WTC11 (cell line): ENCODE data around the gene IFNAR2. TPM values are rescaled to one million over a fixed set of nuclear protein-coding genes. Genes with fewer than 3 reads are reported as not detected.

ENCODE experiments used
- ATAC-seq: fragments of 200-7000 bp; cut with Tn5 transposase; 2 replicates; pipeline ENCODE4 v1.10.0; 2021; ENCODE audit warnings: mild to moderate bottlenecking, moderate library complexity
- CTCF ChIA-PET: fragments of 300-600 bp; sonication (Branson Sonifier 250); formaldehyde crosslinking; loops from one replicate; lab custom pipeline; 2021; ENCODE audit warnings: antibody characterized with exemption; lab: Charles Lee
- POLR2A ChIA-PET: fragments of 350-600 bp; sonication (Branson Sonifier 250); formaldehyde crosslinking; loops from one replicate; lab custom pipeline; 2021; ENCODE audit warnings: antibody characterized with exemption; lab: Charles Lee
- DNase-seq: peaks from one replicate; pipeline ENCODE4 v3.0.0; 2021; ENCODE audit warnings: low spot score
- H3K27ac Mint-ChIP-seq: 2 replicates; pipeline ENCODE4 v1.8.0; 2021; ENCODE audit warnings: mixed read lengths
- H3K27me3 Mint-ChIP-seq: 2 replicates; pipeline ENCODE4 v1.8.0; 2021; ENCODE audit warnings: low read depth, mild to moderate bottlenecking, moderate library complexity, mixed read lengths
- H3K36me3 Mint-ChIP-seq: 2 replicates; pipeline ENCODE4 v1.8.0; 2021; ENCODE audit warnings: mixed read lengths
- H3K4me1 Mint-ChIP-seq: 2 replicates; pipeline ENCODE4 v1.8.0; 2022; ENCODE audit warnings: mixed read lengths
- H3K4me3 Mint-ChIP-seq: 2 replicates; pipeline ENCODE4 v1.8.0; 2021; ENCODE audit warnings: mild to moderate bottlenecking, moderate library complexity, mixed read lengths
- H3K9me3 Mint-ChIP-seq: 2 replicates; pipeline ENCODE4 v1.8.0; 2021; ENCODE audit warnings: mixed read lengths
- CBFB ChIP-seq: sonication (generic); formaldehyde crosslinking; IDR thresholded peaks from 2 replicates; pipeline ENCODE4 v1.8.1; 2022; ENCODE audit warnings: mild to moderate bottlenecking, low read depth, missing genetic modification reagents
- FOXK1 ChIP-seq: sonication (generic); formaldehyde crosslinking; IDR thresholded peaks from 2 replicates; pipeline ENCODE4 v1.8.0; 2022; ENCODE audit warnings: mild to moderate bottlenecking, moderate library complexity, missing genetic modification reagents
- FOXP1 ChIP-seq: sonication (generic); formaldehyde crosslinking; IDR thresholded peaks from 2 replicates; pipeline ENCODE4 v1.8.0; 2022; ENCODE audit warnings: missing genetic modification reagents, mild to moderate bottlenecking, moderate library complexity, borderline replicate concordance
- GTF2I ChIP-seq: fragments of 250-450 bp; sonication (Bioruptor Pico); conservative IDR thresholded peaks from 2 replicates; pipeline ENCODE4 v1.4.0; 2021; ENCODE audit warnings: mild to moderate bottlenecking
- JAZF1 ChIP-seq: fragments of 250-450 bp; sonication (Bioruptor Pico); IDR thresholded peaks from 2 replicates; pipeline ENCODE4 v1.9.0; 2021; ENCODE audit warnings: moderate library complexity, mild to moderate bottlenecking, inconsistent platforms
- MYBL2 ChIP-seq: sonication (generic); formaldehyde crosslinking; IDR thresholded peaks from 2 replicates; pipeline ENCODE4 v1.8.1; 2023; ENCODE audit warnings: mild to moderate bottlenecking, moderate library complexity, missing genetic modification reagents
- NFE2L1 ChIP-seq: sonication (generic); formaldehyde crosslinking; IDR thresholded peaks from 2 replicates; pipeline ENCODE4 v1.8.1; 2023; ENCODE audit warnings: missing genetic modification reagents
- NFYB ChIP-seq: sonication (generic); formaldehyde crosslinking; conservative IDR thresholded peaks from 2 replicates; pipeline ENCODE4 v1.8.0; 2022; ENCODE audit warnings: low read depth, missing genetic modification reagents
- NR3C1 ChIP-seq: sonication (generic); formaldehyde crosslinking; conservative IDR thresholded peaks from 2 replicates; pipeline ENCODE4 v1.8.1; 2023; ENCODE audit warnings: low read depth, mild to moderate bottlenecking, missing genetic modification reagents
- RORB ChIP-seq: fragments of 250-450 bp; sonication (Bioruptor Pico); IDR thresholded peaks from 2 replicates; pipeline ENCODE4 v1.9.0; 2021; ENCODE audit warnings: mild to moderate bottlenecking
- SP1 ChIP-seq: sonication (generic); formaldehyde crosslinking; conservative IDR thresholded peaks from 2 replicates; pipeline ENCODE4 v1.8.1; 2022; ENCODE audit warnings: missing genetic modification reagents
- ZNF263 ChIP-seq: sonication (generic); formaldehyde crosslinking; IDR thresholded peaks from 2 replicates; pipeline ENCODE4 v1.8.1; 2022; ENCODE audit warnings: low read depth, mild to moderate bottlenecking, moderate library complexity, missing genetic modification reagents
- ZNF423 ChIP-seq: fragments of 250-450 bp; sonication (Bioruptor Pico); IDR thresholded peaks from 2 replicates; pipeline ENCODE4 v2.1.2; 2022; ENCODE audit warnings: mild to moderate bottlenecking, moderate library complexity
- ZNF671 ChIP-seq: fragments of 250-450 bp; sonication (Bioruptor Pico); IDR thresholded peaks from 2 replicates; pipeline ENCODE4 v1.8.0; 2021; ENCODE audit warnings: mild to moderate bottlenecking
- total RNA-seq: library from RNA; stranded (reverse); gene quantifications from 3 replicates; pipeline ENCODE4 v1.2.3, GENCODE V29; 2021
- TF ChIP-seq, protein P1 (sequence below): sonication (generic); formaldehyde crosslinking; IDR thresholded peaks from 2 replicates; pipeline ENCODE4 v1.8.1; 2023; ENCODE audit warnings: mild to moderate bottlenecking, missing genetic modification reagents
- TF ChIP-seq, protein P2 (sequence below): sonication (generic); formaldehyde crosslinking; IDR thresholded peaks from 2 replicates; pipeline ENCODE4 v1.8.1; 2023; ENCODE audit warnings: mild to moderate bottlenecking, missing genetic modification reagents, borderline replicate concordance
- TF ChIP-seq, protein P3 (sequence below): sonication (generic); formaldehyde crosslinking; IDR thresholded peaks from 2 replicates; pipeline ENCODE4 v1.8.1; 2023; ENCODE audit warnings: mild to moderate bottlenecking, missing genetic modification reagents
- TF ChIP-seq, protein P4 (sequence below): sonication (generic); formaldehyde crosslinking; IDR thresholded peaks from 2 replicates; pipeline ENCODE4 v1.8.0; 2022; ENCODE audit warnings: mild to moderate bottlenecking, missing genetic modification reagents
- TF ChIP-seq, protein P5 (sequence below): sonication (generic); formaldehyde crosslinking; IDR thresholded peaks from 2 replicates; pipeline ENCODE4 v1.8.1; 2023; ENCODE audit warnings: mild to moderate bottlenecking, missing genetic modification reagents, moderate library complexity
- TF ChIP-seq, protein P6 (sequence below): fragments of 200-600 bp; IDR thresholded peaks from 2 replicates; pipeline ENCODE4 v1.8.0; 2022; ENCODE audit warnings: antibody characterized with exemption
- TF ChIP-seq, protein P7 (sequence below): sonication (generic); formaldehyde crosslinking; conservative IDR thresholded peaks from 2 replicates; pipeline ENCODE4 v1.8.1; 2022; ENCODE audit warnings: mild to moderate bottlenecking, missing genetic modification reagents

Gene IFNAR2
- total RNA-seq, 1 experiment from 2014 or later: 13.3 TPM

DNA sequence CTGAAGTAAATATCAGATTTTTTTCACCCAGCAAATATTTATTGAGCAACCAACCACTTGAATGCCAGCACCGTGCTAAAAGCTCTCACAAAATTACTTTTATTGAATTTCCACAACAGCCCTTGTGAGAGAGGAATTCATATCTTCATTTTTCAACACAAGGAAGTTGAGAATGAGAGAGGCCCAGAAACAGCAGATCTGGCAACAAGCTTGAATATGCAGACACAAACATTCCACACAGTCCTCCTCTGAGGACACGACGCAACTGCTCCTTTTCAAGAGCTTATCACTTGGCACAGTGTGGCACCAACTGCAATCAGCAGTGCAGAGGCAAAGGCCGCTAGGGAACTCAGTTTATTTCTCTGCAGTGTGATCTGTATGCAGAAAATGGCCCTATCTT is 32.2 kb upstream of the IFNAR2 start:
- ATAC-seq (0 out of 2 replicates have a peak, but pooled peaks have one; percentile 11), DNase-seq (no peak)
- Mint-ChIP-seq H3K4me3 (peak overlapping the region; percentile 55; the same call in 1 of the 2 replicates), H3K27ac (no peak overlapping the region), H3K4me1 (peaks cover 16% of the 10 kb centered on the region), H3K27me3 (peaks cover 4% of the 10 kb centered on the region; the same call in 1 of the 2 replicates), H3K9me3 (no peaks in the 10 kb centered on the region), H3K36me3 (no peaks in the 10 kb centered on the region)
- no peak for TF ChIP-seq RORB
- TF ChIP-seq, protein P1, sequence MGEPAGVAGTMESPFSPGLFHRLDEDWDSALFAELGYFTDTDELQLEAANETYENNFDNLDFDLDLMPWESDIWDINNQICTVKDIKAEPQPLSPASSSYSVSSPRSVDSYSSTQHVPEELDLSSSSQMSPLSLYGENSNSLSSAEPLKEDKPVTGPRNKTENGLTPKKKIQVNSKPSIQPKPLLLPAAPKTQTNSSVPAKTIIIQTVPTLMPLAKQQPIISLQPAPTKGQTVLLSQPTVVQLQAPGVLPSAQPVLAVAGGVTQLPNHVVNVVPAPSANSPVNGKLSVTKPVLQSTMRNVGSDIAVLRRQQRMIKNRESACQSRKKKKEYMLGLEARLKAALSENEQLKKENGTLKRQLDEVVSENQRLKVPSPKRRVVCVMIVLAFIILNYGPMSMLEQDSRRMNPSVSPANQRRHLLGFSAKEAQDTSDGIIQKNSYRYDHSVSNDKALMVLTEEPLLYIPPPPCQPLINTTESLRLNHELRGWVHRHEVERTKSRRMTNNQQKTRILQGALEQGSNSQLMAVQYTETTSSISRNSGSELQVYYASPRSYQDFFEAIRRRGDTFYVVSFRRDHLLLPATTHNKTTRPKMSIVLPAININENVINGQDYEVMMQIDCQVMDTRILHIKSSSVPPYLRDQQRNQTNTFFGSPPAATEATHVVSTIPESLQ (CRISPR knock-in tag): no peak
- no peak for TF ChIP-seq FOXK1 (CRISPR knock-in tag)
- no peak for TF ChIP-seq MYBL2
- no peak for TF ChIP-seq ZNF263 (CRISPR knock-in tag)
- no peak for TF ChIP-seq NR3C1 (CRISPR knock-in tag)
- no peak for TF ChIP-seq SP1 (CRISPR knock-in tag)
- no peak for TF ChIP-seq CBFB (CRISPR knock-in tag)
- TF ChIP-seq NFYB (CRISPR knock-in tag): no peak
- TF ChIP-seq, protein P2, sequence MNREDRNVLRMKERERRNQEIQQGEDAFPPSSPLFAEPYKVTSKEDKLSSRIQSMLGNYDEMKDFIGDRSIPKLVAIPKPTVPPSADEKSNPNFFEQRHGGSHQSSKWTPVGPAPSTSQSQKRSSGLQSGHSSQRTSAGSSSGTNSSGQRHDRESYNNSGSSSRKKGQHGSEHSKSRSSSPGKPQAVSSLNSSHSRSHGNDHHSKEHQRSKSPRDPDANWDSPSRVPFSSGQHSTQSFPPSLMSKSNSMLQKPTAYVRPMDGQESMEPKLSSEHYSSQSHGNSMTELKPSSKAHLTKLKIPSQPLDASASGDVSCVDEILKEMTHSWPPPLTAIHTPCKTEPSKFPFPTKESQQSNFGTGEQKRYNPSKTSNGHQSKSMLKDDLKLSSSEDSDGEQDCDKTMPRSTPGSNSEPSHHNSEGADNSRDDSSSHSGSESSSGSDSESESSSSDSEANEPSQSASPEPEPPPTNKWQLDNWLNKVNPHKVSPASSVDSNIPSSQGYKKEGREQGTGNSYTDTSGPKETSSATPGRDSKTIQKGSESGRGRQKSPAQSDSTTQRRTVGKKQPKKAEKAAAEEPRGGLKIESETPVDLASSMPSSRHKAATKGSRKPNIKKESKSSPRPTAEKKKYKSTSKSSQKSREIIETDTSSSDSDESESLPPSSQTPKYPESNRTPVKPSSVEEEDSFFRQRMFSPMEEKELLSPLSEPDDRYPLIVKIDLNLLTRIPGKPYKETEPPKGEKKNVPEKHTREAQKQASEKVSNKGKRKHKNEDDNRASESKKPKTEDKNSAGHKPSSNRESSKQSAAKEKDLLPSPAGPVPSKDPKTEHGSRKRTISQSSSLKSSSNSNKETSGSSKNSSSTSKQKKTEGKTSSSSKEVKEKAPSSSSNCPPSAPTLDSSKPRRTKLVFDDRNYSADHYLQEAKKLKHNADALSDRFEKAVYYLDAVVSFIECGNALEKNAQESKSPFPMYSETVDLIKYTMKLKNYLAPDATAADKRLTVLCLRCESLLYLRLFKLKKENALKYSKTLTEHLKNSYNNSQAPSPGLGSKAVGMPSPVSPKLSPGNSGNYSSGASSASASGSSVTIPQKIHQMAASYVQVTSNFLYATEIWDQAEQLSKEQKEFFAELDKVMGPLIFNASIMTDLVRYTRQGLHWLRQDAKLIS (CRISPR knock-in tag): no peak
- TF ChIP-seq, protein P3, sequence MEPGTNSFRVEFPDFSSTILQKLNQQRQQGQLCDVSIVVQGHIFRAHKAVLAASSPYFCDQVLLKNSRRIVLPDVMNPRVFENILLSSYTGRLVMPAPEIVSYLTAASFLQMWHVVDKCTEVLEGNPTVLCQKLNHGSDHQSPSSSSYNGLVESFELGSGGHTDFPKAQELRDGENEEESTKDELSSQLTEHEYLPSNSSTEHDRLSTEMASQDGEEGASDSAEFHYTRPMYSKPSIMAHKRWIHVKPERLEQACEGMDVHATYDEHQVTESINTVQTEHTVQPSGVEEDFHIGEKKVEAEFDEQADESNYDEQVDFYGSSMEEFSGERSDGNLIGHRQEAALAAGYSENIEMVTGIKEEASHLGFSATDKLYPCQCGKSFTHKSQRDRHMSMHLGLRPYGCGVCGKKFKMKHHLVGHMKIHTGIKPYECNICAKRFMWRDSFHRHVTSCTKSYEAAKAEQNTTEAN (CRISPR knock-in tag): no peak
- TF ChIP-seq, protein P4, sequence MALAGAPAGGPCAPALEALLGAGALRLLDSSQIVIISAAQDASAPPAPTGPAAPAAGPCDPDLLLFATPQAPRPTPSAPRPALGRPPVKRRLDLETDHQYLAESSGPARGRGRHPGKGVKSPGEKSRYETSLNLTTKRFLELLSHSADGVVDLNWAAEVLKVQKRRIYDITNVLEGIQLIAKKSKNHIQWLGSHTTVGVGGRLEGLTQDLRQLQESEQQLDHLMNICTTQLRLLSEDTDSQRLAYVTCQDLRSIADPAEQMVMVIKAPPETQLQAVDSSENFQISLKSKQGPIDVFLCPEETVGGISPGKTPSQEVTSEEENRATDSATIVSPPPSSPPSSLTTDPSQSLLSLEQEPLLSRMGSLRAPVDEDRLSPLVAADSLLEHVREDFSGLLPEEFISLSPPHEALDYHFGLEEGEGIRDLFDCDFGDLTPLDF: no peak
- TF ChIP-seq NFE2L1 (CRISPR knock-in tag): no peak
- TF ChIP-seq GTF2I (CRISPR knock-in tag): no peak
- TF ChIP-seq, protein P5, sequence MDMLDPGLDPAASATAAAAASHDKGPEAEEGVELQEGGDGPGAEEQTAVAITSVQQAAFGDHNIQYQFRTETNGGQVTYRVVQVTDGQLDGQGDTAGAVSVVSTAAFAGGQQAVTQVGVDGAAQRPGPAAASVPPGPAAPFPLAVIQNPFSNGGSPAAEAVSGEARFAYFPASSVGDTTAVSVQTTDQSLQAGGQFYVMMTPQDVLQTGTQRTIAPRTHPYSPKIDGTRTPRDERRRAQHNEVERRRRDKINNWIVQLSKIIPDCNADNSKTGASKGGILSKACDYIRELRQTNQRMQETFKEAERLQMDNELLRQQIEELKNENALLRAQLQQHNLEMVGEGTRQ (CRISPR knock-in tag): no peak
- POLR2A ChIA-PET: no interaction called here
- CTCF ChIA-PET: interaction anchor here (0.6 to 3.7 kb wide), 59 partner anchors 9 to 469 kb away, joined by 3 to 44 read pairs (median 4); partner anchors contain the start of genes IFNAR1, IFNAR2, IL10RB and OLIG2

DNA sequence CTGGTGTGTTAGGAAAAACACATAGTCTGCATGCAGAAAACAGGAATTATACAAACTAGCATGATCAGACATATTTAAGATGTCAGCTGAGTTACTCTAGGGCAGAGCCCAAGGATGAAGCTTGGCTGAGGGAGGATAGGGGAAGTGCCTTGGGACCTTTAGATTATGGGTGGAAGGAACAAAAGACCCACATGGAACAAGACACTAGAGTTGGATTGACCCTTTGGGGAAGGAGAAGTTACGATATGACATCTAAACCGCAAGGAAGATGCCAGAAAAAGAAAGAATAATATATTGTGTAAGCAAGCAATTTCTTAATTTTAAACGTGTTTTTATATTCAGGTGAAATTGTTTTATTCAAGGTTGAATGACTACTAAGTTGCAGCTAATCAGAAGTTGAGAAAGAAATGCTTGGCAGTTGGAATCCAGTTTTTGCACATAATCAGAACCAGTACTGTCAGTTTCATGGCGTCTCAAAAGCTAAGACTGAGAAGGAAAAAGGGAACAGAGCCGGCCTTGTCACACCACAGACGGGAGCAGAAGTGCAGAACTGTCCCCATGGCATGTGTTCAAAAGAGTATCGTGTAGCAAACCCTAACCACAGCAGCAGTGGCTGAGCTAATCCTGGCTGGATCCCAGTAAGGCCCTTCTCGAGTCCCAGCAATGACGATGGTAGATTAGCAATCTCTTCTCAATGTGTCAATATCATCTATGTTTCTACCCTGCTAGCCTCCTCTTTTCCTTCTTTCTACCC is 31.2 kb upstream of the IFNAR2 start:
- DNase-seq: no peak
- no peak for TF ChIP-seq GTF2I (CRISPR knock-in tag)
- TF ChIP-seq, protein P6, sequence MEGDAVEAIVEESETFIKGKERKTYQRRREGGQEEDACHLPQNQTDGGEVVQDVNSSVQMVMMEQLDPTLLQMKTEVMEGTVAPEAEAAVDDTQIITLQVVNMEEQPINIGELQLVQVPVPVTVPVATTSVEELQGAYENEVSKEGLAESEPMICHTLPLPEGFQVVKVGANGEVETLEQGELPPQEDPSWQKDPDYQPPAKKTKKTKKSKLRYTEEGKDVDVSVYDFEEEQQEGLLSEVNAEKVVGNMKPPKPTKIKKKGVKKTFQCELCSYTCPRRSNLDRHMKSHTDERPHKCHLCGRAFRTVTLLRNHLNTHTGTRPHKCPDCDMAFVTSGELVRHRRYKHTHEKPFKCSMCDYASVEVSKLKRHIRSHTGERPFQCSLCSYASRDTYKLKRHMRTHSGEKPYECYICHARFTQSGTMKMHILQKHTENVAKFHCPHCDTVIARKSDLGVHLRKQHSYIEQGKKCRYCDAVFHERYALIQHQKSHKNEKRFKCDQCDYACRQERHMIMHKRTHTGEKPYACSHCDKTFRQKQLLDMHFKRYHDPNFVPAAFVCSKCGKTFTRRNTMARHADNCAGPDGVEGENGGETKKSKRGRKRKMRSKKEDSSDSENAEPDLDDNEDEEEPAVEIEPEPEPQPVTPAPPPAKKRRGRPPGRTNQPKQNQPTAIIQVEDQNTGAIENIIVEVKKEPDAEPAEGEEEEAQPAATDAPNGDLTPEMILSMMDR: no peak
- TF ChIP-seq ZNF423 (CRISPR knock-in tag): no peak
- TF ChIP-seq JAZF1 (CRISPR knock-in tag): no peak
- no peak for TF ChIP-seq FOXP1 (CRISPR knock-in tag)
- TF ChIP-seq, protein P7, sequence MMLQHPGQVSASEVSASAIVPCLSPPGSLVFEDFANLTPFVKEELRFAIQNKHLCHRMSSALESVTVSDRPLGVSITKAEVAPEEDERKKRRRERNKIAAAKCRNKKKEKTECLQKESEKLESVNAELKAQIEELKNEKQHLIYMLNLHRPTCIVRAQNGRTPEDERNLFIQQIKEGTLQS (CRISPR knock-in tag): no peak
- TF ChIP-seq ZNF671 (CRISPR knock-in tag): no peak
- TF ChIP-seq ZNF263 (CRISPR knock-in tag): no peak

More for the DNA sequence above, 31.2 kb upstream of the IFNAR2 start:
- Mint-ChIP-seq H3K9me3 (no peaks in the 10 kb centered on the region), H3K27ac (no peak overlapping the region), H3K4me3 (no peak overlapping the region), H3K27me3 (peaks cover 4% of the 10 kb centered on the region; the same call in 1 of the 2 replicates), H3K4me1 (peaks cover 16% of the 10 kb centered on the region), H3K36me3 (no peaks in the 10 kb centered on the region)
- ChIA-PET POLR2A (interaction anchor here (0.6 kb wide), 1 partner anchor 400 kb away, joined by 4 read pairs; no protein-coding TSS in a partner anchor), CTCF (interaction anchor here (2.1 to 3.7 kb wide), 5 partner anchors 101 to 258 kb away, joined by 6 to 44 read pairs (median 23); no protein-coding TSS in a partner anchor)
- no peak for ATAC-seq
